Measurements from ENCODE around the gene OSBP2. TPM values are rescaled to one million over a fixed set of nuclear protein-coding genes. Genes with fewer than 3 reads are reported as not detected.

OSBP2 gene
- total RNA-seq, 3 donors from 2014 or later, result 0.96 to 4.6 (median 4.4) TPM

- H3K4me1 ChIP-seq, result no peaks in the 10 kb centered on the region
- DNase-seq (ENCODE audit: low spot score in 2 of 2), result no peak
- H3K9me3 ChIP-seq, result no peaks in the 10 kb centered on the region
- no peak overlapping the region for H3K4me3 ChIP-seq
- H3K27ac ChIP-seq, result no peak overlapping the region
- no peaks in the 10 kb centered on the region for H3K36me3 ChIP-seq
- no peaks in the 10 kb centered on the region for H3K27me3 ChIP-seq
- intact Hi-C loops (cut with DNase I; ENCODE audit: low total_unique reads), result no loop called here
- no peak for TF ChIP-seq CTCF (IDR thresholded peaks at IDR 0.05)
- TF ChIP-seq POLR2A (IDR thresholded peaks at IDR 0.05), result no peak
- TF ChIP-seq POLR2AphosphoS5 (IDR thresholded peaks at IDR 0.05), result no peak
Measured at GRCh38 chr22:30885591-30885990, 190.9 kb downstream of the OSBP2 start.

GRCh38 chr22:30887453-30887852 lies 192.8 kb downstream of the OSBP2 start:
- H3K4me3 ChIP-seq, result no peak overlapping the region
- H3K4me1 ChIP-seq, result no peaks in the 10 kb centered on the region
- no peaks in the 10 kb centered on the region for H3K27me3 ChIP-seq
- no peak overlapping the region for H3K27ac ChIP-seq
- no peaks in the 10 kb centered on the region for H3K9me3 ChIP-seq
- no peaks in the 10 kb centered on the region for H3K36me3 ChIP-seq
- TF ChIP-seq POLR2AphosphoS5 (IDR thresholded peaks at IDR 0.05) (no peak), POLR2A (IDR thresholded peaks at IDR 0.05) (no peak), CTCF (IDR thresholded peaks at IDR 0.05) (no peak)
- intact Hi-C loops (cut with DNase I; ENCODE audit: low total_unique reads), result no loop called here
- DNase-seq (ENCODE audit: low spot score in 2 of 2), result peak in 1 of 2 donors; percentile 40

- no peaks in the 10 kb centered on the region for H3K36me3 ChIP-seq
- DNase-seq (ENCODE audit: low spot score in 2 of 2), result peak in 1 of 2 donors; percentile 25
- no peaks in the 10 kb centered on the region for H3K27me3 ChIP-seq
- H3K4me3 ChIP-seq, result no peak overlapping the region
- intact Hi-C loops (cut with DNase I; ENCODE audit: low total_unique reads), result no loop called here
- H3K27ac ChIP-seq, result no peak overlapping the region
- no peaks in the 10 kb centered on the region for H3K9me3 ChIP-seq
- TF ChIP-seq POLR2A (IDR thresholded peaks at IDR 0.05) (no peak), POLR2AphosphoS5 (IDR thresholded peaks at IDR 0.05) (no peak), CTCF (IDR thresholded peaks at IDR 0.05) (no peak)
- no peaks in the 10 kb centered on the region for H3K4me1 ChIP-seq
Measured at GRCh38 chr22:30887861-30888260, 193.2 kb downstream of the OSBP2 start.

GRCh38 chr22:30889268-30889995 lies 194.8 kb downstream of the OSBP2 start:
- no peak overlapping the region for H3K4me3 ChIP-seq
- no peaks in the 10 kb centered on the region for H3K36me3 ChIP-seq
- DNase-seq (ENCODE audit: low spot score in 2 of 2), result peak in 1 of 2 donors; percentile 37
- H3K27ac ChIP-seq, result no peak overlapping the region
- no peaks in the 10 kb centered on the region for H3K9me3 ChIP-seq
- H3K27me3 ChIP-seq, result no peaks in the 10 kb centered on the region
- no peaks in the 10 kb centered on the region for H3K4me1 ChIP-seq
- TF ChIP-seq CTCF (IDR thresholded peaks at IDR 0.05), result no peak
- no peak for TF ChIP-seq POLR2A (IDR thresholded peaks at IDR 0.05)
- no peak for TF ChIP-seq POLR2AphosphoS5 (IDR thresholded peaks at IDR 0.05)
- intact Hi-C loops (cut with DNase I; ENCODE audit: low total_unique reads), result no loop called here

GRCh38 chr22:30889996-30890480 lies 195.4 kb downstream of the OSBP2 start:
- Histone ChIP-seq H3K4me1 (no peaks in the 10 kb centered on the region), H3K4me3 (no peak overlapping the region), H3K36me3 (no peaks in the 10 kb centered on the region), H3K27ac (no peak overlapping the region), H3K9me3 (no peaks in the 10 kb centered on the region), H3K27me3 (no peaks in the 10 kb centered on the region)
- TF ChIP-seq POLR2A (IDR thresholded peaks at IDR 0.05) (no peak), POLR2AphosphoS5 (IDR thresholded peaks at IDR 0.05) (no peak), CTCF (IDR thresholded peaks at IDR 0.05) (no peak)
- DNase-seq (ENCODE audit: low spot score in 2 of 2), result no peak
- intact Hi-C loops (cut with DNase I; ENCODE audit: low total_unique reads), result loop anchor here (10.0 kb wide), 1 partner anchor 125 kb away; no protein-coding TSS in a partner anchor

Data from breast epithelium (tissue), 4 donors.